HG03432 (cell line): Measurements from ENCODE around the gene SLC45A3.

Experiments used
- ATAC-seq: cut with Tn5 transposase; IDR thresholded peaks from one replicate; pipeline ENCODE4 v1.9.1; 2021; ENCODE audit warnings: mild to moderate bottlenecking, moderate library complexity; ENCODE audit not compliant: unreplicated experiment

SLC45A3 gene

GRCh38 chr1:205701420-205701819 lies 21.1 kb upstream of the SLC45A3 start:
- no peak for ATAC-seq

GRCh38 chr1:205700865-205701401 lies 20.6 kb upstream of the SLC45A3 start:
- ATAC-seq, result no peak

GRCh38 chr1:205699416-205699815 lies 19.1 kb upstream of the SLC45A3 start:
- ATAC-seq, result no peak

DNA sequence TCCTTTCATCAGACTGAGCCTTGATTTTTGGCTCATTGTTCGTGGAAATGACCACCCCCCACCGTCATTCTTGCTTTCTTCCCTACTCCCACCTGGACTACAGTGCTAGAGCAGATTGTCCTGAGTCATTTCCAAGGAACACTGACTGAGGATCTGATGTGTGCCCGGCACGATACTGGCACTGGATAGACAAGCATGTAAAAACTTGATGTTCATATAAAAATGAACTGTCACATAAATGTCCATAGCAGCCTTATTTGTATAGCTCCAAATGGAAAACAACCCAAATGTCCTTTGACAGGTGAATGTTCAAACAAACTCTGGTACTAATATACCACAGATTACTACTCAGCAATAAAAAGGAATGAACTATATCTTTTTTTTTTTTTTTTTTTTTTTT lies 18.6 kb upstream of the SLC45A3 start:
- no peak for ATAC-seq

DNA sequence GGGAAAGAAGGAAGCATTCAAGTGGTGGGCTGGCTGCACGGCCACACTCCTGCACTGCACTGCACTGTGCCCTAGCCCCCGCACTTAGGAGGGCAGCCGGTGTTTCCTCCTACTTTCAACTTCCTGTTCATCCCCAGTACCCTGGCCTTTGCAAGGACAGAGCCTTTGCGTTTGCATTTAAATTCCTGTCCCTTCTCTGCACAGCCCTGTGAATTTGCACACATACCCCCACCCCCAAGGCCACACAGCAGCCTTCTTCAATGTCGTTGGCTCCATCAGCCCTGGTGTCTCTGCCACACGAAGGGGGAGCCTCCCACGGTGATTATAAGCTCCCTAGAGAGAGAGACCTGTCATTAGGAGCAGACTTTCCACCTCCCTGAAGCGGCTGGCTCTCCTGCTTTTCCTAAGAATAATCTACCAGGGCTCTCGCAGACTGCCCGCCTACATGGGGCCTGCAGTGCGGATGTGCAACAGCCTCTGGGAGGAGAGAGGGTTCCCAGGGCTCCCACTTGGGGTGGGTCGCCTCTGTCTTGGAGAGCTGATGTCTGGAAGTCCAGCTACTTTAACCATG lies 13.2 kb upstream of the SLC45A3 start:
- no peak for ATAC-seq

- no peak for ATAC-seq
Measured at GRCh38 chr1:205692423-205692822, 12.1 kb upstream of the SLC45A3 start.

DNA sequence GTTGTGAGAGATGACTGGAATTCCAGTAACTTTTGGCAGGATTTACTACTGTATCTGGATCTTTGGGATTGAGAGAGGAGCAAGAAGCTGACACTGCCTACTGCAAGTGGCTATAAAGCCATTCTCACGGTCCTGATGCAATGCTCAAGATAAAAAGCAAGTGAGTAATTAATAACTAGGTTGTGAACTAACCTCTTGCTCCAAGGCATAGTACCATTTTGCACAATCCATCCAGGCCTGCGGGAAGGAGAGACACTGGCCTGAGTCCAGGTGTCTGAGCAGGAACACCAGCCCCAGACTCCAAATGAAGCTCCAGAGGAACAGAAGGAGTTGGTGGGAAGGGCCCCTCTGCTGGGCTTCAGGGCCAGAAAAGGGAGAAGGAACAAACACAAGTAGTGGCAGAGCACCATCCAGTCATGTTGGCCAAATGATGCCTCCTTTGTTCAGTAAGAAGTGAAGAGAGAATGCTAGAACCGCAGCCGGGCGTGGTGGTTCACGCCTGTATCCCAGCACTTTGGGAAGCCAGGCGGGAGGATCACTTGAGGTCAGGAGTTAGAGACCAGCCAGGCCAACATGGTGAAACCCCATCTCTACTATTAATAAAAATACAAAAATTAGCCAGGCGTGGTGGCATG lies 9.9 kb upstream of the SLC45A3 start:
- ATAC-seq, result no peak

DNA sequence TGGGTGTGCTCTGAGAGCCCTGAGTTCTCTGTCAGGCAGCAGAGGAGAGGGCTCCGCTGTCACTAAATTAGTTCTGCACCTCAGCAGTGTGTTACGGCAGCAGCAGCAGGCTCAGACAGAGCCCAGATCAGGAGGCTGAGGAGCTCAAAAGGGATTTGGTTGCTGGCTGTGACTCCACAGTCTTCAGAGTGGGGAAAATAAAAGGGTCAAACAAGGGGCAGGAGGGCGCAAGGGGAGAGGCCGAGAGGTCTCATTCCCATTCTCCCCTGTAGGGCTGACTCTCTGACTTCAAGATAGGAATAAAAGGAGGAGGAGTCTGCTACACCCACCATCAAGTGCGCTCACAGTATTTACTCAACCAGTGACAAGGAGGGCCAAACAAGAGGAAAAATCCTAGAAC lies 9.2 kb upstream of the SLC45A3 start:
- ATAC-seq, result no peak

DNA sequence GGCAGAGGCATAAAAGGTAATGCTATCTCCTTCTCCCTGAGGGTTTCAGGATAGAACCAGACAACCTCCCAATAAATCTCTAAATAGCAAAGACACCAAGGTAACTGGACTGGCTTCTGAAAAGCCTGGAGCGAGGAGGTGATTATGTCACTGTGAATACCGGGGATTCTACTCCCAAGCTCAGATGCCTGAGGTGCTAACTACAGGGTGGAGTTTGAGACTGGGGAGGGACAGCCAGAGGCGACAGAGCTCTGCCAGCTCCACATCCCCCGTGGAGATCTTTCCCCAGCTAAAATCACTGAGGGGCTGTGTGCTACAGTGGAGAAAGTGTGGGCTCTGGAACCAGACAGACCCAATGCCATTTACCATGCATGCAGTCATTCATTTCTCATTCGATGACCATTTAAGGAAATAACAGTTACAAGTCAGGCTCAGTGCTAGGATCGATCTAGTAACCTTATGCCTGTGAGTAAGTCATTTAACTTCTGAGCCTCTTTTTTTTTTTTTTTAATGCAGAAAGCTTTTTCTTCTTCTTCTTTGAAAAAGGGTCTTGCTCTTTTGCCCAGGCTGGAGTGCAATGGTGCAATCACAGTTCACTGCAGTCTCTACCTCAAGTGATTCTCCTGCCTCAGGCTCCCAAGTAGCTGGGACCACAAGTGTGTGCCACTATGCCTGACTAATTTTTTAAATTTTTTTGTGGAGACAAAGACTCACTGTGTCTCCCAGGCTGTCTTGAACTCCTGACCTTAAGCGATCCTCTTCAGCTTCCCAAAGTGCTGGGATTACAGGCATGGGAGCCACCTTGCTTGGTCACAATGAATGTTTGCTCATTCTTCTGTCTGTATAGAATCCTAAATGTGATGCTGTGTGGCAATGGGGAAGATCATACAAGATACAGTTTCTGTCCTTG lies 8.1 kb upstream of the SLC45A3 start:
- ATAC-seq, result no peak

- ATAC-seq, result no peak
Measured at GRCh38 chr1:205687242-205687641, 6.9 kb upstream of the SLC45A3 start.

DNA sequence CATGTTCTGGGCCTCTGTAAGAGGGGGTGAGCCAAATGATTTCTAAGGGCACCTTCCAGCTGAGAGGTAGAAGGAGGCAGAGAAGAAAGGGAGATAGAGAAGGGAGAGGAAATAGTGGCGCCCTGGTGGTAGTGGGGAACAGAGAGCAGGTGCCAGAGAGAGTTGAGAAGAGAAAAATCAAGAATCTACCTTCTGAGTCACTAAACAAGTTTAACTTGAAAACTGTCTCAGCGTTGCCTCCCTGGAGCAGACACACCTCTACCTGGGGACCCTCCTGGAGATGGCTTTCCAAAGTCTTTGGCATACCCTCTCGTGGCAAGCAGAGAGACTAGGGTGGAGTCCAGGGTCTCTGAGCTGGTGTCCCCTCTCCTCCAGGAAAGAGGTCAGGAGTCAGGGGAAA lies 1.1 kb upstream of the SLC45A3 start:
- no peak for ATAC-seq

DNA sequence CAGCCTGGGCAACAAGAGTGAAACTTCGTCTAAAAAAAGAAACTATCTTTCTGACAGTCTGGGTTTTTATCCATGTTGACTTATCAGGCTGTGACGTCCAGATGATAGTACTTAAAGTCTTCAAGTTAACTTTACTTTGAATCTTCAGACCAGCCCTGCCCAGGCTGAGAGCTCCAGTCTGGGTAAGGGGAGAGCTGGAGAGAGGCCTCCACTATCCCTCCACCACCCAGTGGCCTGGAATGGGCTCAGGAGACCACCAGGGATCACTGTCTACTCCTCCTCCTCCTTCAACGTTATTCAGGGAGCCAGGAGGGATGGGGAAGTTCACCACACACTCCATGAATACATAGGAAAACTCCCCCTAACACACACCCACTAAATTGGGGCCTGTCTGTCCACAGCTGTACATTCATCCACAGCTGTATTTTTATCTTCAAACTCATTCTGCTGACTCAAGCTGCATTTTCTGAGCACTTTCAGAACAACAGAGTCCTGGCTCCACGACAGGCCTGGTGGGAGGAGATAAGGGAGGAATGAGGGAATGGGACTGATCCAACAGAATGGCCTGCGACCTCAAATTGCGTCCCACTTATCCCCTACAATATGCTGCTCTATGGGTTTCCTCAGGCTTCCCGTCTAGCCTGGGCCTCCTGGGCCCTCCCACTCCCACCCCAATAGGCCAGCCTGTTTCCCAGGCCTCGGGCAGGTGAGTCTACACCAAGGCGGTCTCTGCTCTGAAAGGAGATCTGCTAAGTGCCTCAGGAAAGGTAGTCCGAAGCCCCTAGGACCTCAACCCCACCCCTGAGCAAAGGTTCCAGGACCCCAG lies 1.8 kb downstream of the SLC45A3 start:
- ATAC-seq, result no peak

DNA sequence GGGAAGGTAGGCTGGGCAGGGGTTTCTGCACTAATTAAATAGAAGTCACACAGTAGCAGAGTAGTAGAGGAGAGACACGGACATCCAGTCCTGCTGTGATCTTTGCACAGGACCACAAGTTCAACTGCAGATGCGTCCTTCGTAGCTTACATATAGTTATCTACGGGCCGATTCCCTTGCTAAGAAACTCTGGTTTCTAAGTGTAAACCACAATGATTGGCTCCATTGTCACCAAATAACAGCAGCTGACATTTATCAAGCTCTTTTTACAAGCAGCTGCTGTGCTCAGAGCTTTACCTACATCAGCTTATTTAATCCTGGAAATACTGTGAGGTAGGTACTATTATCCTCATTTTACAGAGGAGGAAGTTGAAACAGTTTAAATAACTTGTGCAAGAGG lies 3.1 kb downstream of the SLC45A3 start:
- no peak for ATAC-seq

- no peak for ATAC-seq
Measured at GRCh38 chr1:205676597-205676996, 3.7 kb downstream of the SLC45A3 start.

- ATAC-seq, result no peak
Measured at GRCh38 chr1:205676002-205676401, 4.3 kb downstream of the SLC45A3 start.

- ATAC-seq, result no peak
Measured at GRCh38 chr1:205675247-205675646, 5.1 kb downstream of the SLC45A3 start.

DNA sequence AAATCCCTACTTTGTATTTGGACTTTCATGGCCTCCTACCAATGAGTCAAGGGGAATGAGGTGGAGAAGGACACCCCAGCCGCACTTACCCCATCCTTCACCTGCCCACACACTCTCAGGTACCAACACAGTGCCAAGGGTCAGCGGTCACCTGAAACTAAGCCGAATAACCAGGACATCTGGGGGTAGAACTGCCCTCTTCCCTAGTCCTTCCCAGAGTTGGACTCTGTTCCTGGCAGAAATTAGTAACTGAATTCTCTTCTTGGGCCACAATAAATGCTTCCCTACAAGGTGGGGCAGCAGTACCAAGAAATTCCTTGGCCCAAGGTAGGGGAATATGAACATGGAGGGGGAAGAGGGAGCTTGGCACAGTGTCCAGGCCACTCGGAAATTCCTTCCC lies 7.3 kb downstream of the SLC45A3 start:
- no peak for ATAC-seq

- no peak for ATAC-seq
Measured at GRCh38 chr1:205672395-205672889, 7.9 kb downstream of the SLC45A3 start.

GRCh38 chr1:205670611-205671430 lies 9.5 kb downstream of the SLC45A3 start:
- no peak for ATAC-seq

DNA sequence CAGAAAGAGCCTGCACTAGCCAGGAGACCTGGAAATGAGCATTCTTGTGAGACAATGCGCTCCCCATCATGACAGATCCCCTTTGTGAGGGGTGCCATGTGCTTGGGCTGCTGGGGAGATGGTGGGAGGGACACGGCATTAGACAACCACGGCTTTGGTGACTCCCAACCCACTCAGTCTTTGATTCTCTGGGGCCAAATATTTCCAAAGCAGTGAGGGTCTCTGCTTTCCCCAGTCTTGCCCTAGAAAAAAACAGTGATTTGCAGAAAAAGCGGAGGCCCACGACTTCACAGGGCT lies 10.2 kb downstream of the SLC45A3 start:
- no peak for ATAC-seq
